Peyer's patch (tissue), 4 donors: Measurements from ENCODE around the gene TCF3.

Experiments
- POLR2A ChIP-seq, 2 donors: fragments of 450-650 bp; IDR thresholded peaks; one replicate each; pipeline ENCODE4 v1.5.1; 2017; ENCODE audit warnings: antibody characterized with exemption in 2 of 2, mild to moderate bottlenecking in 2 of 2, moderate library complexity in 2 of 2
- TF ChIP-seq, protein P1 (sequence below), 6 experiments: fragments of 450-650 bp in 4 of 6; fragments of 200-600 bp in 2 of 6; sonication (generic) in 1 of 6; IDR thresholded peaks; one replicate each; pipeline ENCODE4 v1.5.1; 2017 to 2019; ENCODE audit warnings: antibody characterized with exemption in 6 of 6, mild to moderate bottlenecking in 3 of 6, moderate library complexity in 1 of 6

DNA sequence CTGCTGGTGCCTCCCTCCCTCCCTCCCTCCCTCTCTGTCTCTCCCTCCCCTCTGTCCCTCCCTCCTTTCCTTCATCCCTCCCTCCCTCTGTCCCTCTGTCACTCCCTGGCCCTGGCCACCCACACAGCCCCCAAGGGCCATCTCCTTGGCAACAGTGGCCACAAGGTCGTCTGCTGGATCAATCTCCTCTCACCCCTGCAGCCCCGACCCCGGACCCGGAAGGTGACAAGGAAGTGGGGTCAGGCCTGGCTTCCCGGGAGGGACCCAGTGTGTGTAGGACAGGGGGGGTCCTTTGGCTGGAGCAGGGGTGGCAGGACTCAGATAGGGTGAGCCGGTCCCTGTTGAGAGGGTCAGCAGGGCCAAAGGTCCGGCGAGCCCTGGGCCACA, 21.9 kb upstream of the TCF3 start:
- TF ChIP-seq, protein P1, sequence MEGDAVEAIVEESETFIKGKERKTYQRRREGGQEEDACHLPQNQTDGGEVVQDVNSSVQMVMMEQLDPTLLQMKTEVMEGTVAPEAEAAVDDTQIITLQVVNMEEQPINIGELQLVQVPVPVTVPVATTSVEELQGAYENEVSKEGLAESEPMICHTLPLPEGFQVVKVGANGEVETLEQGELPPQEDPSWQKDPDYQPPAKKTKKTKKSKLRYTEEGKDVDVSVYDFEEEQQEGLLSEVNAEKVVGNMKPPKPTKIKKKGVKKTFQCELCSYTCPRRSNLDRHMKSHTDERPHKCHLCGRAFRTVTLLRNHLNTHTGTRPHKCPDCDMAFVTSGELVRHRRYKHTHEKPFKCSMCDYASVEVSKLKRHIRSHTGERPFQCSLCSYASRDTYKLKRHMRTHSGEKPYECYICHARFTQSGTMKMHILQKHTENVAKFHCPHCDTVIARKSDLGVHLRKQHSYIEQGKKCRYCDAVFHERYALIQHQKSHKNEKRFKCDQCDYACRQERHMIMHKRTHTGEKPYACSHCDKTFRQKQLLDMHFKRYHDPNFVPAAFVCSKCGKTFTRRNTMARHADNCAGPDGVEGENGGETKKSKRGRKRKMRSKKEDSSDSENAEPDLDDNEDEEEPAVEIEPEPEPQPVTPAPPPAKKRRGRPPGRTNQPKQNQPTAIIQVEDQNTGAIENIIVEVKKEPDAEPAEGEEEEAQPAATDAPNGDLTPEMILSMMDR (IDR thresholded peaks at IDR 0.05): no peak
- no peak for TF ChIP-seq POLR2A (IDR thresholded peaks at IDR 0.05)
